Trophoblast cell (in vitro differentiated cells and primary cell): ENCODE measurements around the gene GPR55.

ENCODE experiments used
- DNase-seq, 2 donors: peaks; one replicate each; pipeline ENCODE4 v3.0.0-alpha.2; 2016
- H2AFZ ChIP-seq: 2 replicates; pipeline ENCODE4 v1.6.1; 2013; ENCODE audit warnings: low read length, moderate library complexity, mild to moderate bottlenecking; ENCODE audit not compliant: insufficient read depth, poor library complexity
- H2AK5ac ChIP-seq: 2 replicates; pipeline ENCODE4 v1.6.1; 2013; ENCODE audit warnings: mild to moderate bottlenecking, low read length
- H2BK120ac ChIP-seq: 2 replicates; pipeline ENCODE4 v1.6.1; 2013; ENCODE audit warnings: low read length, mild to moderate bottlenecking, moderate library complexity; ENCODE audit not compliant: insufficient read depth, poor library complexity
- H2BK12ac ChIP-seq: 2 replicates; pipeline ENCODE4 v1.6.1; 2013; ENCODE audit warnings: mild to moderate bottlenecking, low read length, moderate library complexity
- H2BK5ac ChIP-seq: 2 replicates; pipeline ENCODE4 v1.6.1; 2013; ENCODE audit warnings: low read length, low read depth, moderate library complexity, mild to moderate bottlenecking; ENCODE audit not compliant: poor library complexity
- H3K14ac ChIP-seq: 2 replicates; pipeline ENCODE4 v1.6.1; 2013; ENCODE audit warnings: mild to moderate bottlenecking, low read length
- H3K18ac ChIP-seq: 2 replicates; pipeline ENCODE4 v1.6.1; 2013; ENCODE audit warnings: mild to moderate bottlenecking, low read length
- H3K23ac ChIP-seq: 2 replicates; pipeline ENCODE4 v1.6.1; 2013; ENCODE audit warnings: low read length
- H3K27ac ChIP-seq: 2 replicates; pipeline ENCODE4 v1.5.1; 2013; ENCODE audit warnings: low read depth, mild to moderate bottlenecking, inconsistent platforms, low read length, moderate library complexity
- H3K27me3 ChIP-seq: 2 replicates; pipeline ENCODE4 v1.6.1; 2013; ENCODE audit warnings: inconsistent platforms, mild to moderate bottlenecking, low read length, moderate library complexity; ENCODE audit not compliant: insufficient read depth
- H3K36me3 ChIP-seq, 2 experiments: 1 replicate in 1 of 2; 2 replicates in 1 of 2; pipeline ENCODE4 v1.6.1; 2013; ENCODE audit warnings: low read length in 2 of 2, mild to moderate bottlenecking in 2 of 2, moderate library complexity in 1 of 2; ENCODE audit not compliant: insufficient read depth in 2 of 2, control insufficient read depth in 1 of 2
- H3K4ac ChIP-seq: 2 replicates; pipeline ENCODE4 v1.6.1; 2013; ENCODE audit warnings: low read depth, mild to moderate bottlenecking, low read length, moderate library complexity
- H3K4me1 ChIP-seq, 2 experiments: 1 replicate in 1 of 2; 2 replicates in 1 of 2; pipeline ENCODE4 v1.6.1; 2013; ENCODE audit warnings: low read length in 2 of 2, mild to moderate bottlenecking in 2 of 2, moderate library complexity in 1 of 2; ENCODE audit not compliant: insufficient read depth in 2 of 2, control insufficient read depth in 1 of 2
- H3K4me2 ChIP-seq: 2 replicates; pipeline ENCODE4 v1.6.1; 2013; ENCODE audit warnings: inconsistent platforms, mild to moderate bottlenecking, low read length, moderate library complexity
- H3K4me3 ChIP-seq: 2 replicates; pipeline ENCODE4 v1.5.1; 2013; ENCODE audit warnings: mild to moderate bottlenecking, low read depth, low read length, inconsistent platforms
- H3K79me1 ChIP-seq: one replicate; pipeline ENCODE4 v1.6.1; 2013; ENCODE audit warnings: low read length
- H3K79me2 ChIP-seq: 2 replicates; pipeline ENCODE4 v1.6.1; 2013; ENCODE audit warnings: low read length, mild to moderate bottlenecking; ENCODE audit not compliant: control insufficient read depth, insufficient read depth, poor library complexity
- H3K9ac ChIP-seq: 2 replicates; pipeline ENCODE4 v1.6.1; 2013; ENCODE audit warnings: mild to moderate bottlenecking, low read length
- H3K9me3 ChIP-seq: 2 replicates; pipeline ENCODE4 v1.6.1; 2013; ENCODE audit warnings: low read depth, mild to moderate bottlenecking, control low read depth, inconsistent platforms, low read length; ENCODE audit not compliant: insufficient read depth
- H4K12ac ChIP-seq: 2 replicates; pipeline ENCODE4 v1.6.1; 2013; ENCODE audit warnings: low read depth, mild to moderate bottlenecking, low read length, moderate library complexity
- H4K8ac ChIP-seq: 2 replicates; pipeline ENCODE4 v1.6.1; 2013; ENCODE audit warnings: low read depth, mild to moderate bottlenecking, low read length, moderate library complexity
- H4K91ac ChIP-seq: one replicate; pipeline ENCODE4 v1.6.1; 2013; ENCODE audit warnings: low read depth, mild to moderate bottlenecking, low read length, moderate library complexity
- WGBS: extraction: QIAGEN DNeasy Blood & Tissue Kit; methylation state at CpG from one replicate; pipeline ENCODE4 v1.1.7; 2013; ENCODE audit warnings: missing lambda C conversion rate; ENCODE audit not compliant: insufficient read length, insufficient coverage; ENCODE audit errors: extremely low coverage; 5-methylcytosine and 5-hydroxymethylcytosine counted together

GPR55 gene

GRCh38 chr2:230885463-230886130 is 39.4 kb downstream of the GPR55 start:
- Histone ChIP-seq H3K9me3 (peaks cover 2% of the 10 kb centered on the region), H3K4ac (no peak overlapping the region), H3K23ac (no peak overlapping the region), H3K9ac (no peak overlapping the region), H3K27ac (no peak overlapping the region), H2AFZ (no peak overlapping the region), H3K79me2 (no peaks in the 10 kb centered on the region), H2BK12ac (no peak overlapping the region), H3K4me2 (no peak overlapping the region), H3K36me3 (no peaks in the 10 kb centered on the region), H2BK5ac (no peak overlapping the region), H2BK120ac (no peak overlapping the region), H3K18ac (no peak overlapping the region), H4K91ac (no peak overlapping the region), H3K79me1 (peaks cover 1% of the 10 kb centered on the region), H4K12ac (no peak overlapping the region), H2AK5ac (no peak overlapping the region), H4K8ac (no peak overlapping the region), H3K4me1 (peaks cover 2 to 3% of the 10 kb centered on the region in 2 experiments), H3K27me3 (no peaks in the 10 kb centered on the region), H3K4me3 (no peak overlapping the region), H3K14ac (no peak overlapping the region)
- DNase-seq = no peak
- no CpG with 5 or more reads among the region's 11 CpGs for WGBS

GRCh38 chr2:230881840-230882239 is 43.2 kb downstream of the GPR55 start:
- DNase-seq = no peak
- H4K12ac ChIP-seq = no peak overlapping the region
- H3K9ac ChIP-seq = no peak overlapping the region
- H2BK120ac ChIP-seq = no peak overlapping the region
- no peak overlapping the region for H4K91ac ChIP-seq
- peaks cover under 1% of the 10 kb centered on the region for H3K9me3 ChIP-seq
- H3K4me2 ChIP-seq = no peak overlapping the region
- H3K14ac ChIP-seq = no peak overlapping the region
- H3K27ac ChIP-seq = no peak overlapping the region
- H2BK5ac ChIP-seq = no peak overlapping the region
- no peak overlapping the region for H3K23ac ChIP-seq
- peaks cover 26 to 27% of the 10 kb centered on the region in 2 experiments for H3K36me3 ChIP-seq
- no CpG with 5 or more reads among the region's 7 CpGs for WGBS
- H3K18ac ChIP-seq = no peak overlapping the region
- H2AFZ ChIP-seq = no peak overlapping the region
- H3K4ac ChIP-seq = no peak overlapping the region
- H3K4me1 ChIP-seq = peaks cover 2 to 3% of the 10 kb centered on the region in 2 experiments
- no peak overlapping the region for H4K8ac ChIP-seq
- peaks cover 1% of the 10 kb centered on the region for H3K79me1 ChIP-seq
- H3K79me2 ChIP-seq = no peaks in the 10 kb centered on the region
- H3K27me3 ChIP-seq = no peaks in the 10 kb centered on the region
- H3K4me3 ChIP-seq = no peak overlapping the region
- H2BK12ac ChIP-seq = no peak overlapping the region
- no peak overlapping the region for H2AK5ac ChIP-seq

GRCh38 chr2:230879891-230880290 is 45.2 kb downstream of the GPR55 start:
- Histone ChIP-seq H3K4me2 (no peak overlapping the region), H3K27ac (no peak overlapping the region), H3K9me3 (peaks cover 2% of the 10 kb centered on the region), H4K91ac (no peak overlapping the region), H3K36me3 (peaks cover 44 to 45% of the 10 kb centered on the region in 2 experiments), H3K14ac (no peak overlapping the region), H3K4me1 (no peaks in the 10 kb centered on the region), H2BK120ac (no peak overlapping the region), H4K8ac (no peak overlapping the region), H3K23ac (no peak overlapping the region), H2AFZ (no peak overlapping the region), H4K12ac (no peak overlapping the region), H2AK5ac (no peak overlapping the region), H3K4ac (no peak overlapping the region), H3K4me3 (no peak overlapping the region), H3K79me1 (no peaks in the 10 kb centered on the region), H3K27me3 (no peaks in the 10 kb centered on the region), H2BK5ac (no peak overlapping the region), H3K79me2 (no peaks in the 10 kb centered on the region), H2BK12ac (no peak overlapping the region), H3K18ac (no peak overlapping the region), H3K9ac (no peak overlapping the region)
- no peak for DNase-seq
- WGBS = no CpG with 5 or more reads among the region's 9 CpGs

- Histone ChIP-seq H2BK120ac (no peak overlapping the region), H4K8ac (no peak overlapping the region), H3K27me3 (no peaks in the 10 kb centered on the region), H3K9me3 (peaks cover 2% of the 10 kb centered on the region), H3K23ac (no peak overlapping the region), H3K4me2 (no peak overlapping the region), H3K9ac (no peak overlapping the region), H3K27ac (no peak overlapping the region), H4K12ac (no peak overlapping the region), H2BK12ac (no peak overlapping the region), H2BK5ac (no peak overlapping the region), H2AK5ac (no peak overlapping the region), H3K79me1 (no peaks in the 10 kb centered on the region), H3K36me3 (peaks cover 49 to 50% of the 10 kb centered on the region in 2 experiments), H3K4ac (no peak overlapping the region), H4K91ac (no peak overlapping the region), H3K14ac (no peak overlapping the region), H3K18ac (no peak overlapping the region), H2AFZ (no peak overlapping the region), H3K4me1 (no peaks in the 10 kb centered on the region), H3K4me3 (no peak overlapping the region), H3K79me2 (no peaks in the 10 kb centered on the region)
- no CpG with 5 or more reads among the region's 11 CpGs for WGBS
- DNase-seq = no peak
These were observed 45.7 kb downstream of the GPR55 start for GRCh38 chr2:230879271-230879882.
